ENCODE measurements around the gene OMA1.

GRCh38 chr1:58594546-58594945 lies 48.0 kb upstream of the OMA1 start:
- TF ChIP-seq CTCF (conservative IDR thresholded peaks at IDR 0.05 in 1 of 2, IDR thresholded peaks at IDR 0.05 in 1 of 2; ENCODE audit: low read depth in 1 of 2, low read length in 2 of 2) = no peak
- no peak for TF ChIP-seq EZH2 (IDR thresholded peaks at IDR 0.05; ENCODE audit: low read length, missing control alignments)
